Loucy (cell line): ENCODE measurements around the gene PDE10A.

ENCODE experiments used
- H2AFZ ChIP-seq: fragments of 200-600 bp; sonication (generic); 2 replicates; pipeline ENCODE4 v1.6.0; 2016; ENCODE audit warnings: antibody characterized with exemption, mild to moderate bottlenecking, low read length, moderate library complexity
- H3F3A ChIP-seq: fragments of 200-600 bp; 2 replicates; pipeline ENCODE4 v1.6.0; 2016; ENCODE audit warnings: antibody characterized with exemption, low read depth, mild to moderate bottlenecking
- H3K27me3 ChIP-seq: fragments of 200-600 bp; sonication (generic); 2 replicates; pipeline ENCODE4 v1.6.1; 2014; ENCODE audit warnings: low read length, mild to moderate bottlenecking; ENCODE audit not compliant: insufficient read depth, poor library complexity, severe bottlenecking
- H3K36me3 ChIP-seq: fragments of 200-600 bp; sonication (generic); 2 replicates; pipeline ENCODE4 v1.6.1; 2016; ENCODE audit warnings: low read length; ENCODE audit not compliant: insufficient read depth
- H3K4me1 ChIP-seq: fragments of 200-600 bp; sonication (generic); 2 replicates; pipeline ENCODE4 v1.5.1; 2014; ENCODE audit warnings: low read length, mild to moderate bottlenecking; ENCODE audit not compliant: insufficient read depth, poor library complexity, severe bottlenecking
- H3K4me2 ChIP-seq: fragments of 200-600 bp; sonication (generic); 2 replicates; pipeline ENCODE4 v1.6.0; 2014; ENCODE audit warnings: antibody characterized with exemption, low read length, low read depth, mild to moderate bottlenecking; ENCODE audit not compliant: poor library complexity, severe bottlenecking
- H3K4me3 ChIP-seq: fragments of 200-600 bp; sonication (generic); 2 replicates; pipeline ENCODE4 v1.5.1; 2014; ENCODE audit warnings: low read length, mild to moderate bottlenecking, mixed read lengths; ENCODE audit not compliant: poor library complexity, severe bottlenecking
- H3K79me2 ChIP-seq: fragments of 200-600 bp; sonication (generic); 2 replicates; pipeline ENCODE4 v1.6.1; 2014; ENCODE audit warnings: low read length; ENCODE audit not compliant: insufficient read depth
- H3K9ac ChIP-seq: fragments of 200-600 bp; sonication (generic); 2 replicates; pipeline ENCODE4 v1.6.0; 2014; ENCODE audit warnings: mild to moderate bottlenecking, low read depth, low read length, moderate library complexity; ENCODE audit not compliant: poor library complexity, severe bottlenecking
- H3K9me2 ChIP-seq: fragments of 200-600 bp; sonication (generic); replicated peaks from 2 replicates; pipeline ENCODE4 v1.6.1; 2016; ENCODE audit warnings: low read depth, low read length, mixed read lengths
- H3K9me3 ChIP-seq: fragments of 200-600 bp; sonication (generic); 2 replicates; pipeline ENCODE4 v1.6.1; 2014; ENCODE audit warnings: mild to moderate bottlenecking, antibody characterized with exemption, low read length, low read depth; ENCODE audit not compliant: insufficient read depth
- H4K20me1 ChIP-seq: fragments of 200-600 bp; sonication (generic); 2 replicates; pipeline ENCODE4 v1.6.0; 2014; ENCODE audit warnings: antibody characterized with exemption, low read length, mild to moderate bottlenecking; ENCODE audit not compliant: insufficient read depth, poor library complexity, severe bottlenecking
- EZH2phosphoT487 ChIP-seq: fragments of 200-600 bp; IDR thresholded peaks from 2 replicates; pipeline ENCODE4 v1.6.1; 2018; ENCODE audit warnings: antibody characterized with exemption, mild to moderate bottlenecking, moderate library complexity, borderline replicate concordance
- TF ChIP-seq, protein P1 (sequence below): fragments of 200-600 bp; sonication (generic); conservative IDR thresholded peaks from 2 replicates; pipeline ENCODE4 v1.5.1; 2014; ENCODE audit warnings: mild to moderate bottlenecking, antibody characterized with exemption, low read length

Gene PDE10A

DNA sequence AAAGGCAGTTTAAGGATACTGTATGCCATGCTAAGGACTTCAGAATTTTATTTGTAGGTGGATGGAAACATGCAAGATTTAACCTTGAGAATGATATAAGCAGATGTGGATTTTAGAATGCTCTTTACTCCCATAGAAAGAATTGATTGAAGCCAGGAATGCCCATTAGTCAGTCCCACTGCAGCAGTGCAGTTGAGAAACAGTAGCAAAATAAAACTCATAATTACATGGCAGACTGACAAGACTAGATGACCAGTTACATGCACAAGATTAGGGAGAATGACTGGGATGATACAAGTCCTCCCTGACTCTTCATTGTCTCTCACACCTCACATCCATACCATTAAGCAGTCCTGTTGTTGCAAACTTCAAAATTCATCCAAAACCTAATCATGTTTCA lies 83.9 kb downstream of the PDE10A start:
- H3K4me1 ChIP-seq: no peaks in the 10 kb centered on the region
- H4K20me1 ChIP-seq: no peaks in the 10 kb centered on the region
- H3K9ac ChIP-seq: no peak overlapping the region
- no peaks in the 10 kb centered on the region for H3K27me3 ChIP-seq
- no peaks in the 10 kb centered on the region for H3K79me2 ChIP-seq
- no peaks in the 10 kb centered on the region for H3K9me3 ChIP-seq
- H3K4me3 ChIP-seq: no peak overlapping the region
- TF ChIP-seq, protein P1, sequence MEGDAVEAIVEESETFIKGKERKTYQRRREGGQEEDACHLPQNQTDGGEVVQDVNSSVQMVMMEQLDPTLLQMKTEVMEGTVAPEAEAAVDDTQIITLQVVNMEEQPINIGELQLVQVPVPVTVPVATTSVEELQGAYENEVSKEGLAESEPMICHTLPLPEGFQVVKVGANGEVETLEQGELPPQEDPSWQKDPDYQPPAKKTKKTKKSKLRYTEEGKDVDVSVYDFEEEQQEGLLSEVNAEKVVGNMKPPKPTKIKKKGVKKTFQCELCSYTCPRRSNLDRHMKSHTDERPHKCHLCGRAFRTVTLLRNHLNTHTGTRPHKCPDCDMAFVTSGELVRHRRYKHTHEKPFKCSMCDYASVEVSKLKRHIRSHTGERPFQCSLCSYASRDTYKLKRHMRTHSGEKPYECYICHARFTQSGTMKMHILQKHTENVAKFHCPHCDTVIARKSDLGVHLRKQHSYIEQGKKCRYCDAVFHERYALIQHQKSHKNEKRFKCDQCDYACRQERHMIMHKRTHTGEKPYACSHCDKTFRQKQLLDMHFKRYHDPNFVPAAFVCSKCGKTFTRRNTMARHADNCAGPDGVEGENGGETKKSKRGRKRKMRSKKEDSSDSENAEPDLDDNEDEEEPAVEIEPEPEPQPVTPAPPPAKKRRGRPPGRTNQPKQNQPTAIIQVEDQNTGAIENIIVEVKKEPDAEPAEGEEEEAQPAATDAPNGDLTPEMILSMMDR: no peak
- TF ChIP-seq EZH2phosphoT487: no peak
- no peak overlapping the region for H3K4me2 ChIP-seq
- H3F3A ChIP-seq: no peaks in the 10 kb centered on the region
- no peaks in the 10 kb centered on the region for H3K36me3 ChIP-seq
- H3K9me2 ChIP-seq: no peaks in the 10 kb centered on the region
- no peak overlapping the region for H2AFZ ChIP-seq

DNA sequence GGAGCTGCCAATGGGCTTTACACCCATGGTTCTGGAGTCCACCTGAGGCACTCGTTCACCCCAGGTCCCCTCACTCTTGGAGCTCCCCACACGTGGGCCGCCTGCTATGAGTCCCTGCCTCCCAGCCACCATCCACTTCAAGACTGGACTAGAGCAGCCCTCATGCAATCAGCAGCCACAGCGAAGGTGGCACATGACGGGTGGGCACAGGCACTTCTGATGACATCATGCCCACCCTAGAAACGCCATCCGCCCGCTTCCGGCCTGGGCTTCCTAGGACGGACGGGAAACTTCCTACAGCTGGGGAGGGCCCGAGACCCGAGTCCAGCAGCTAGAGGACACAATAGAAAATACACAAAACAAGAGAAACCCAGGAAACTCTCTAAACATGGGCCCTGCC lies 85.5 kb downstream of the PDE10A start:
- no peaks in the 10 kb centered on the region for H3K36me3 ChIP-seq
- no peaks in the 10 kb centered on the region for H4K20me1 ChIP-seq

DNA sequence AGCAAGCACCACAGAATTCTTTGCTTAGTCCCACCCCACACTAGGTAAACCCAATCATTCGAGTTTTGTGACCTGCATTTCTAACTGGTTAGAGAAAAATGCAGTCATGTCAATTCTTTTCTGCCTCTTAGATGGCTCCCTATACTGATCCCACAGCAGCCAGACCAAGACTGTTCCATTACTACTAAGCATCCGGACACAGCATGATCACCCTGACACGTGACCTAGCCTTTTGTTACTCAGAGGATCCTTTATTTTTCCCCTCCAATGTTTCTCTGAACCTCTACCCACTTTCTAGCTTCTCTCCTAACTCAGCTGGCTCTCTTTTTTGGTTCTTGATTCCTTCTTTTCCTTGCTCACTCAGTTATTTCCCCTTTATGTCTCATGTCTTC lies 87.9 kb downstream of the PDE10A start:
- Histone ChIP-seq H3K4me2 (no peak overlapping the region), H3K36me3 (no peaks in the 10 kb centered on the region)

More for the DNA sequence above, 85.5 kb downstream of the PDE10A start:
- H3K4me3 ChIP-seq: no peak overlapping the region
- TF ChIP-seq, protein P1: no peak
- no peak for TF ChIP-seq EZH2phosphoT487
- no peak overlapping the region for H3K9ac ChIP-seq
- H3K4me2 ChIP-seq: no peak overlapping the region
- H3K79me2 ChIP-seq: no peaks in the 10 kb centered on the region
- H3K27me3 ChIP-seq: no peaks in the 10 kb centered on the region
- H3K4me1 ChIP-seq: no peaks in the 10 kb centered on the region
- no peaks in the 10 kb centered on the region for H3K9me2 ChIP-seq
- H3F3A ChIP-seq: no peaks in the 10 kb centered on the region
- H2AFZ ChIP-seq: no peak overlapping the region
- H3K9me3 ChIP-seq: no peaks in the 10 kb centered on the region

More for the DNA sequence above, 87.9 kb downstream of the PDE10A start:
- Histone ChIP-seq H3K9me3 (no peaks in the 10 kb centered on the region), H3K4me3 (no peak overlapping the region), H3F3A (no peaks in the 10 kb centered on the region), H3K27me3 (no peaks in the 10 kb centered on the region), H3K79me2 (no peaks in the 10 kb centered on the region), H3K9me2 (no peaks in the 10 kb centered on the region), H3K4me1 (no peaks in the 10 kb centered on the region), H2AFZ (no peak overlapping the region), H3K9ac (no peak overlapping the region), H4K20me1 (no peaks in the 10 kb centered on the region)
- TF ChIP-seq EZH2phosphoT487: no peak
- TF ChIP-seq, protein P1: no peak
